Endothelial cell (in vitro differentiated cells): ENCODE measurements around the gene TUBE1. TPM values are rescaled to one million over a fixed set of nuclear protein-coding genes. Genes with fewer than 3 reads are reported as not detected.
A peak's percentile ranks its signal among the peaks of the same experiment; 100 is the strongest.

Experiments
- DNase-seq: peaks from one replicate; pipeline ENCODE4 v3.0.0; 2021; ENCODE audit warnings: low spot score
- H3K27ac Mint-ChIP-seq: one replicate; pipeline ENCODE4 v1.8.0; 2021; ENCODE audit warnings: mixed read lengths, inconsistent platforms; ENCODE audit not compliant: unreplicated experiment
- H3K27me3 Mint-ChIP-seq: one replicate; pipeline ENCODE4 v1.8.0; 2021; ENCODE audit warnings: mild to moderate bottlenecking, moderate library complexity, mixed read lengths, inconsistent platforms; ENCODE audit not compliant: unreplicated experiment
- H3K36me3 Mint-ChIP-seq: one replicate; pipeline ENCODE4 v1.8.0; 2021; ENCODE audit warnings: mild to moderate bottlenecking, low read depth, mixed read lengths, inconsistent platforms; ENCODE audit not compliant: unreplicated experiment
- H3K4me1 Mint-ChIP-seq: one replicate; pipeline ENCODE4 v1.8.0; 2021; ENCODE audit warnings: mild to moderate bottlenecking, mixed read lengths, inconsistent platforms; ENCODE audit not compliant: unreplicated experiment
- H3K4me3 Mint-ChIP-seq: one replicate; pipeline ENCODE4 v1.8.0; 2021; ENCODE audit warnings: mild to moderate bottlenecking, mixed read lengths, inconsistent platforms; ENCODE audit not compliant: unreplicated experiment
- H3K9me3 Mint-ChIP-seq: one replicate; pipeline ENCODE4 v1.8.0; 2021; ENCODE audit warnings: mixed read lengths, inconsistent platforms; ENCODE audit not compliant: unreplicated experiment
- total RNA-seq: library from RNA; stranded (reverse); fragmentation: NEBNext Ultra II Directional; extraction: Animal tissue kit (Norgen Biotek cat#: 25700); gene quantifications from one replicate; pipeline ENCODE4 v1.2.1, GENCODE V29; 2021; ENCODE audit not compliant: unreplicated experiment
- TF ChIP-seq, protein P1 (sequence below): fragments of 200-600 bp; sonication (generic); IDR thresholded peaks from one replicate; pipeline ENCODE4 v1.5.0; 2021; ENCODE audit warnings: antibody characterized with exemption; ENCODE audit not compliant: unreplicated experiment

TUBE1 gene
- total RNA-seq, 1 donor from 2014 or later = 13.7 TPM

DNA sequence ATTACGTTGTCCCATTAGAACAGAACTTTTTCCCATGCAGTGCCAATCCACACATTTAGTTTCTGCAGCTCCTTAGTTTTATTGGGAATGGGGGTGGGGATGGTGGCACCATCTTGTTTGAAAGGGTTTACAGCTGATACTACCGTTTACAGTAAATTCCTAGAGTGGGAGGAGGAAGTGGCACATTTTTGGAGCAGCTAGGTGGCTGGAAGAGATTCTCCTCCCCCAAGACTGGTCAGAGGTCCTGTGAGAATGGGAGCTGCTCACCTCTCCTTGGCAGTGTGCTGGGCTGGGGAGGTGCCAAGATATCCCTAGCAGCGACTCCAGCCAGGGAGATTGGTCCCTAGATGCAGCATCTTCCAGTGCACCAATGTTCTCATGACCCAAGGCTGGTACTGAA, 45.7 kb downstream of the TUBE1 start:
- Mint-ChIP-seq H3K27ac (peak overlapping the region; percentile 97), H3K27me3 (peaks cover 3% of the 10 kb centered on the region), H3K4me3 (peak overlapping the region; percentile 66), H3K36me3 (no peaks in the 10 kb centered on the region), H3K4me1 (peaks cover 48% of the 10 kb centered on the region), H3K9me3 (no peaks in the 10 kb centered on the region)
- TF ChIP-seq, protein P1, sequence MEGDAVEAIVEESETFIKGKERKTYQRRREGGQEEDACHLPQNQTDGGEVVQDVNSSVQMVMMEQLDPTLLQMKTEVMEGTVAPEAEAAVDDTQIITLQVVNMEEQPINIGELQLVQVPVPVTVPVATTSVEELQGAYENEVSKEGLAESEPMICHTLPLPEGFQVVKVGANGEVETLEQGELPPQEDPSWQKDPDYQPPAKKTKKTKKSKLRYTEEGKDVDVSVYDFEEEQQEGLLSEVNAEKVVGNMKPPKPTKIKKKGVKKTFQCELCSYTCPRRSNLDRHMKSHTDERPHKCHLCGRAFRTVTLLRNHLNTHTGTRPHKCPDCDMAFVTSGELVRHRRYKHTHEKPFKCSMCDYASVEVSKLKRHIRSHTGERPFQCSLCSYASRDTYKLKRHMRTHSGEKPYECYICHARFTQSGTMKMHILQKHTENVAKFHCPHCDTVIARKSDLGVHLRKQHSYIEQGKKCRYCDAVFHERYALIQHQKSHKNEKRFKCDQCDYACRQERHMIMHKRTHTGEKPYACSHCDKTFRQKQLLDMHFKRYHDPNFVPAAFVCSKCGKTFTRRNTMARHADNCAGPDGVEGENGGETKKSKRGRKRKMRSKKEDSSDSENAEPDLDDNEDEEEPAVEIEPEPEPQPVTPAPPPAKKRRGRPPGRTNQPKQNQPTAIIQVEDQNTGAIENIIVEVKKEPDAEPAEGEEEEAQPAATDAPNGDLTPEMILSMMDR = no peak
- no peak for DNase-seq

DNA sequence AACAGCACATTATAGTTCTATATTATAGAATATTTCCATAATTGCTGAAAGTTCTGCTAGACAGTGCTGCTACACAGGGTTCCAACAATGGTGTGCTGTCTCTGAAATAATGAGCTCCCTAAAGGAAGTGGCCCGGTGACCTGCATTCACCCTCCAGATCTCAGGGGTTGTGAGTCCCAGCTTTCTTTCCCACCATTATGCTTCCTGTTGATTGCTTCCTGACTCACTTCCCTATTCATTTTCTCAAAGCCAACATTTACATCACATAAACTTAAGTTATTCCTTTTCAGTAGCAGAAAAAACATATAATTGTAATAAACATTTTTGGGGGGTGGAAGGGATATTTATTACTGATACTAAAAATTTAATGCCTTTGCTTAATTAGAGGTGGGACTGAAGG, 46.3 kb downstream of the TUBE1 start:
- TF ChIP-seq, protein P1 = no peak
- Mint-ChIP-seq H3K36me3 (no peaks in the 10 kb centered on the region), H3K9me3 (no peaks in the 10 kb centered on the region), H3K27me3 (peaks cover 2% of the 10 kb centered on the region), H3K4me3 (peak overlapping the region; percentile 66), H3K4me1 (peaks cover 48% of the 10 kb centered on the region), H3K27ac (peak overlapping the region; percentile 97)
- DNase-seq = no peak

DNA sequence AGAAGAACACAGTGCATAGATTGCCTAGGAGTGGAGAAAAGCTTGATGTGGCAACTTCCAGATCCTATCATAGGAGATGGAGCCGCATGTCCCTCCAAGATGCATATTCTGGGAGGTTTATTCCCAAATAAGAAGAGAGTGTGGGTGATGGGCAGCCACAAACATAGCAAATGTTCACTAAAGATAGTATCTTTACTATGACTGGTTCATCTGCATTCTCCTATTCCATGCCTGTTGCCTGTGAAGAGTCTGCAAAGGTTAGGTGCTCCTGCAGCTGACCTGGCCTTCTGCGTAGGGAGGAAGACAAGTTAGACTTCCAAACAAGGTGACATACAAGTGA, 47.9 kb downstream of the TUBE1 start:
- DNase-seq = no peak
- Mint-ChIP-seq H3K27ac (no peak overlapping the region), H3K27me3 (peaks cover 2% of the 10 kb centered on the region), H3K4me3 (no peak overlapping the region), H3K36me3 (no peaks in the 10 kb centered on the region), H3K4me1 (peaks cover 48% of the 10 kb centered on the region), H3K9me3 (no peaks in the 10 kb centered on the region)
- TF ChIP-seq, protein P1 = no peak

DNA sequence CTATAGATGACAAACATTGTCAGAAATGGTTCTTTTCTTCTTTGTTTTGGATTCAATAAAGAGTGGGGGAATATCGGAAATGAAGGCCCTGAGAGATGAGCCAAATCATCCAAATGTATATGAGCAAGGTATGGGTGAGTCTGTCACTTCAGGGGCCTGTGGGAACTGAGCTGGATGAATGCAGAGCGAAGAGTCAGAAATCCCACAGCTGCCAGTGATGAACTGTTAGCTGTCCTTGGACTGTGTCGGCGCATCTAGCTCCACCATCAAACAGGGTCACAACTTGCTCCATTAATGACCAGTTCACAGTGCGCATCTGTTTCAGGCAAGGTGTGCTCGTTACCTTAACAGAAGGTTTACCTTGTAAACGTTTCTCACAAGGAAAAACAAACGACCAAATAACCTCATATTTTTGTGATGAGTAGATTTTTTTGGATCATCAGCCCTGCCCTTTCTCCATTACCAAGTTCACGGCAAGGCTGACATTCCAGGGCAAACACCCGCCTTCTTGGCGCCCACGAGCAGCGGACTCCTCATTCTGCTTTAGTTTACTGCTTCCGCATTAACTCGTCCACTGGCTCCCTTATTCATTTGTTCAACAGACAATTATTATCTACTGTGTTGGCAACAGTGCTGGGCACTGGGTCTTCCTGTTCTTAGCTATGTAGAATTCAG, 48.4 kb downstream of the TUBE1 start:
- DNase-seq = no peak
- H3K27ac Mint-ChIP-seq = no peak overlapping the region

DNA sequence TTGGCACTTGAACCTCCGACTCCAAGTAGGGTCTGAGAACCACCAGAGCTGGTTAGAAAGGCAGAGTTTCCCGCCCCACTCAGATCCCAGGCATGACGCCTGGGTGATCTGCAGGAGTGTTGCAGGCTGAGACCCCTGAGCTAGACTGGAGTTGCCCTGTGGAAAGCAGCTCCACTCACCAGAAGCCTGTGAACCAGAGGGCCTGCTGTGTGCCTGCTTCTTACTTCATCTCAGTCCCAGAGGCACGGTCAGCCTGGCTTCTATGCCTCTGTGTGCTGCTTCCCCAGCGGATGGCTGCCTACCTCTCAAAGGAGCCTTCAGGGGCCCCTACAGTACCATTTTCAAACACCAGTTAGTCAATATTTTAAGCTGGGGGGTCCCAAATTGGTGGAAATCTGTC, 49.0 kb downstream of the TUBE1 start:
- Mint-ChIP-seq H3K36me3 (no peaks in the 10 kb centered on the region), H3K4me3 (no peak overlapping the region), H3K27me3 (peaks cover 2% of the 10 kb centered on the region), H3K9me3 (no peaks in the 10 kb centered on the region), H3K4me1 (peaks cover 49% of the 10 kb centered on the region), H3K27ac (no peak overlapping the region)
- TF ChIP-seq, protein P1 = no peak
- no peak for DNase-seq

More for the DNA sequence above, 48.4 kb downstream of the TUBE1 start:
- Mint-ChIP-seq H3K36me3 (no peaks in the 10 kb centered on the region), H3K9me3 (no peaks in the 10 kb centered on the region), H3K4me3 (no peak overlapping the region), H3K4me1 (peaks cover 48% of the 10 kb centered on the region), H3K27me3 (peaks cover 2% of the 10 kb centered on the region)
- TF ChIP-seq, protein P1 = no peak
